GM12892 (cell line): Measurements from ENCODE around the gene SPEG.
A peak's percentile ranks its signal among the peaks of the same experiment; 100 is the strongest.

ENCODE experiments used
- POLR2A ChIP-seq: IDR thresholded peaks from 2 replicates; pipeline ENCODE4 v1.6.1; 2011; ENCODE audit warnings: low read depth, low read length, control low read depth
- POLR2AphosphoS5 ChIP-seq: IDR thresholded peaks from 2 replicates; pipeline ENCODE4 v1.6.1; 2011; ENCODE audit warnings: low read depth, low read length, control low read depth
- TAF1 ChIP-seq: IDR thresholded peaks from 2 replicates; pipeline ENCODE4 v1.6.1; 2011; ENCODE audit warnings: low read depth, mild to moderate bottlenecking, control low read depth, low read length, borderline replicate concordance

DNA sequence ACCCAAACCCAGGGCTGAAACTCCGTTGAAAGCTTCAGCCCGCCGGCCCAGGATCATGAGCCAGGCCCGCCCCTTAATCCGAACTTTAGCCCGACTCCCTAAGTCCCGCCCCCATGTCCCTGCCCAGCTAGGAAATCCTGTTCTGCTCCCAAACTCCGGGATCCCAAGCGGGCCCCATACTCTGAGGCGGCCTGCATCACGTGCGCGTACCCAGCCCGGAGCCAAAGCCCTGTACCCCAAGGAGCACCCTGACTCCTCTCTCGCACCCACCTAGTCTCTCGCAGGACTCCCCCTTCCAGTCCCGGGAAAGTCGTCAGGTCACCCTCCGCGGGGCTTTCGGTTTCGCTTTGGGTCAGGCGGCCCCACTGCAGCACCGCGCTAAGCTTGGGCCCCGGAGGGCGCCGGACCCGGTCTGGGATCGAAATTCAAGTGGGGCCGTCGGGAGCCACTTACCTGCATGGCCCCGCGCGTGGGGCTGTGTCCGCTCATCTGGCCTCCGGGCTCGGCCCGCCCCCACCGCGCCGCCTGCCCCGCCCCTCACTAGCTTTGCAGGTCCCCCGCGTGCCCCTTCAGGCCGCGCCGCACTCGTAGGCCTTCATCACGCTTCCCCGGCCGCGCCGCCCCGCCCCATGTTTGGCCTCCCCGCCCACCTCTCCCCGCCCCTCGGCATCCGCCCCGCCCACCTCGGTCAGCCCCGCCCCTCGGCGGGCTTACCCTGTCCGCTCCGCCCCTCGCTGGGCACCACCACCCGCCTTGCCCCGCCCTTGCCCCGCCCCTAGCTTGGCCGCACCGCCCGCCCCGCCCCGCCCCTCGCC lies 47.1 kb upstream of the SPEG start, which contains the start of gene DNPEP:
- TF ChIP-seq POLR2AphosphoS5 = 0 out of 2 replicates have a peak, but pooled peaks have one; percentile 35
- peak; percentile 64 for TF ChIP-seq POLR2A
- no peak for TF ChIP-seq TAF1
